SH-SY5Y (cell line): ENCODE measurements around the gene IP6K2.

Source experiments
- GATA2 ChIP-seq: IDR thresholded peaks from 2 replicates; pipeline ENCODE4 v1.6.1; 2011; ENCODE audit warnings: mild to moderate bottlenecking, low read depth, low read length
- GATA3 ChIP-seq: IDR thresholded peaks from 2 replicates; pipeline ENCODE4 v1.6.1; 2011; ENCODE audit warnings: low read depth, mild to moderate bottlenecking, low read length, moderate library complexity

GRCh38 chr3:48762816-48763215, 45.8 kb upstream of the IP6K2 start:
- no peak for TF ChIP-seq GATA2
- TF ChIP-seq GATA3 = no peak
